HG03135 (cell line): Measurements from ENCODE around the gene TESK1.

ENCODE experiments used
- ATAC-seq: cut with Tn5 transposase; IDR thresholded peaks from one replicate; pipeline ENCODE4 v1.9.1; 2021; ENCODE audit warnings: mild to moderate bottlenecking, moderate library complexity; ENCODE audit not compliant: unreplicated experiment

The TESK1 gene

GRCh38 chr9:35604578-35605350, at the start of gene TESK1:
Gene TESK1 (plus strand): TSS chr9:35605262. CDS start chr9:35605620, 358 bp downstream.
- peak; percentile 50 for ATAC-seq

GRCh38 chr9:35555881-35556280, 49.2 kb upstream of the TESK1 start:
- ATAC-seq, result no peak

GRCh38 chr9:35556776-35557175, 48.3 kb upstream of the TESK1 start:
- no peak for ATAC-seq

GRCh38 chr9:35557320-35557719, 47.7 kb upstream of the TESK1 start:
- no peak for ATAC-seq

GRCh38 chr9:35558185-35558584, 46.9 kb upstream of the TESK1 start:
- ATAC-seq, result no peak

GRCh38 chr9:35559792-35560530, 45.1 kb upstream of the TESK1 start:
- no peak for ATAC-seq

- no peak for ATAC-seq
These were observed 44.3 kb upstream of the TESK1 start for GRCh38 chr9:35560625-35561337.

- no peak for ATAC-seq
These were observed 43.4 kb upstream of the TESK1 start for GRCh38 chr9:35561468-35562261.

- no peak for ATAC-seq
These were observed 41.9 kb upstream of the TESK1 start for GRCh38 chr9:35562895-35563780.

- ATAC-seq, result no peak
These were observed 41.3 kb upstream of the TESK1 start for GRCh38 chr9:35563791-35564197.

- no peak for ATAC-seq
These were observed 40.4 kb upstream of the TESK1 start for GRCh38 chr9:35564658-35565061.

- ATAC-seq, result no peak
These were observed 38.6 kb upstream of the TESK1 start for GRCh38 chr9:35566417-35566816.

- ATAC-seq, result no peak
These were observed 36.9 kb upstream of the TESK1 start for GRCh38 chr9:35568196-35568595.

GRCh38 chr9:35569206-35569605, 35.9 kb upstream of the TESK1 start:
- ATAC-seq, result no peak

GRCh38 chr9:35570709-35571504, 34.2 kb upstream of the TESK1 start:
- ATAC-seq, result no peak

GRCh38 chr9:35574578-35575122, 30.4 kb upstream of the TESK1 start:
- ATAC-seq, result no peak

GRCh38 chr9:35575478-35575877, 29.6 kb upstream of the TESK1 start:
- no peak for ATAC-seq

GRCh38 chr9:35577486-35577885, 27.6 kb upstream of the TESK1 start:
- ATAC-seq, result no peak

GRCh38 chr9:35579130-35579529, 25.9 kb upstream of the TESK1 start:
- ATAC-seq, result no peak
